Testis (tissue), 3 donors: ENCODE results near the gene DIP2B. TPM values are rescaled to one million over a fixed set of nuclear protein-coding genes. Genes with fewer than 3 reads are reported as not detected.

Experiments
- DNase-seq: peaks from one replicate; pipeline ENCODE4 v3.0.0-alpha.2; 2019
- H3K27ac ChIP-seq, 2 donors: fragments of 200-600 bp; sonication (generic); one replicate each; pipeline ENCODE4 v1.5.1; 2019
- H3K27me3 ChIP-seq: fragments of 200-600 bp; sonication (generic); one replicate; pipeline ENCODE4 v1.5.1; 2019
- H3K36me3 ChIP-seq: fragments of 200-600 bp; sonication (generic); one replicate; pipeline ENCODE4 v1.5.1; 2017; ENCODE audit warnings: low read depth; ENCODE audit errors: missing control alignments
- H3K4me1 ChIP-seq: fragments of 200-600 bp; sonication (generic); one replicate; pipeline ENCODE4 v1.5.1; 2019
- H3K4me3 ChIP-seq, 2 donors: fragments of 200-600 bp; sonication (generic); one replicate each; pipeline ENCODE4 v1.5.1; 2017 to 2019
- H3K9me3 ChIP-seq: fragments of 200-600 bp; sonication (generic); one replicate; pipeline ENCODE4 v1.5.1; 2017
- CTCF ChIP-seq, 3 experiments: fragments of 450-650 bp in 2 of 3; fragments of 200-600 bp in 1 of 3; sonication (generic) in 1 of 3; IDR thresholded peaks; one replicate each; pipeline ENCODE4 v1.5.1; 2016 to 2019; ENCODE audit warnings: antibody characterized with exemption in 3 of 3, mild to moderate bottlenecking in 2 of 3, moderate library complexity in 1 of 3
- POLR2A ChIP-seq: fragments of 450-650 bp; IDR thresholded peaks from one replicate; pipeline ENCODE4 v1.6.1; 2017; ENCODE audit warnings: antibody characterized with exemption, mild to moderate bottlenecking, moderate library complexity
- WGBS, 2 donors: methylation state at CpG; one replicate each; pipeline ENCODE4 v1.1.5; 2018; 5-methylcytosine and 5-hydroxymethylcytosine counted together
- intact Hi-C: fragments of 100-400 bp; cut with DNase I; formaldehyde crosslinking; loops from one replicate; pipeline ENCODE4 v1.15.1; 2023; ENCODE audit warnings: low total_unique reads
- polyA plus RNA-seq: library from polyadenylated mRNA; stranded (reverse); fragments of 350-450 nt; fragmentation: Illumina TruSeq; extraction: RNeasy Lipid Tissue Mini Kit (QIAGEN cat#74804); gene quantifications from one replicate; pipeline ENCODE4 v1.2.3, GENCODE V29; 2014; ENCODE audit warnings: low read depth, low replicate concordance; ENCODE audit not compliant: insufficient read depth
- total RNA-seq, 2 donors: library from RNA; depleted of rRNA; stranded (reverse); fragments of >200 nt; gene quantifications; one replicate each; pipeline ENCODE4 v1.2.3, GENCODE V29; 2016

Gene DIP2B
- total and polyA plus RNA-seq, 3 donors from 2014 or later: 19.1 to 57.1 (median 43.5) TPM

- Histone ChIP-seq H3K4me3 (peak overlapping the region; percentile 89 to 90), H3K27me3 (no peaks in the 10 kb centered on the region), H3K4me1 (peaks cover 21% of the 10 kb centered on the region), H3K9me3 (no peaks in the 10 kb centered on the region), H3K27ac (peak overlapping the region; percentile 97 to 98), H3K36me3 (no peaks in the 10 kb centered on the region)
- intact Hi-C loops: loop anchor here (5.0 kb wide), 1 partner anchor 131 kb away; no protein-coding TSS in a partner anchor
- TF ChIP-seq POLR2A: no peak
- 0% methylated on average over 11 of the region's 11 CpGs for WGBS, 2 donors
- peak; percentile 85 for DNase-seq
Measured at GRCh38 chr12:50505675-50506530, 1.1 kb downstream of the DIP2B start.

GRCh38 chr12:50506753-50507473, 2.1 kb downstream of the DIP2B start:
- H3K36me3 ChIP-seq: no peaks in the 10 kb centered on the region
- peak; percentile 49 for DNase-seq
- H3K27me3 ChIP-seq: no peaks in the 10 kb centered on the region
- no peaks in the 10 kb centered on the region for H3K9me3 ChIP-seq
- peak overlapping the region; percentile 97 to 98 for H3K27ac ChIP-seq
- 21 to 35% methylated on average over 2 of the region's 2 CpGs for WGBS, 2 donors
- H3K4me1 ChIP-seq: peaks cover 21% of the 10 kb centered on the region
- intact Hi-C loops: loop anchor here (5.0 kb wide), 1 partner anchor 130 kb away; no protein-coding TSS in a partner anchor
- no peak for TF ChIP-seq CTCF (IDR thresholded peaks at IDR 0.05)
- TF ChIP-seq POLR2A: no peak
- H3K4me3 ChIP-seq: peak overlapping the region in 1 of 2 donors; percentile 90

- intact Hi-C loops: loop anchor here (5.0 kb wide), 1 partner anchor 130 kb away; no protein-coding TSS in a partner anchor
- Histone ChIP-seq H3K27ac (peak overlapping the region in 1 of 2 donors; percentile 97), H3K36me3 (no peaks in the 10 kb centered on the region), H3K27me3 (no peaks in the 10 kb centered on the region), H3K9me3 (no peaks in the 10 kb centered on the region), H3K4me3 (no peak overlapping the region), H3K4me1 (peaks cover 21% of the 10 kb centered on the region)
- TF ChIP-seq POLR2A (no peak), CTCF (IDR thresholded peaks at IDR 0.05) (no peak)
- DNase-seq: no peak
- 63% methylated on average over 11 of the region's 11 CpGs for WGBS, 2 donors
Measured at GRCh38 chr12:50507474-50507838, 2.7 kb downstream of the DIP2B start.

- Histone ChIP-seq H3K27me3 (no peaks in the 10 kb centered on the region), H3K4me1 (peaks cover 21% of the 10 kb centered on the region), H3K9me3 (no peaks in the 10 kb centered on the region), H3K36me3 (no peaks in the 10 kb centered on the region), H3K27ac (peak overlapping the region in 1 of 2 donors; percentile 97), H3K4me3 (no peak overlapping the region)
- 44 to 53% methylated on average over 2 of the region's 2 CpGs for WGBS, 2 donors
- no peak for DNase-seq
- intact Hi-C loops: loop anchor here (5.0 kb wide), 1 partner anchor 129 kb away; no protein-coding TSS in a partner anchor
- no peak for TF ChIP-seq POLR2A
- no peak for TF ChIP-seq CTCF (IDR thresholded peaks at IDR 0.05)
Measured at GRCh38 chr12:50507930-50508329, 3.1 kb downstream of the DIP2B start.

GRCh38 chr12:50508414-50508813, 3.6 kb downstream of the DIP2B start:
- Histone ChIP-seq H3K27me3 (no peaks in the 10 kb centered on the region), H3K27ac (peak overlapping the region in 1 of 2 donors; percentile 97), H3K4me1 (peaks cover 21% of the 10 kb centered on the region), H3K4me3 (no peak overlapping the region), H3K36me3 (no peaks in the 10 kb centered on the region), H3K9me3 (no peaks in the 10 kb centered on the region)
- no peak for DNase-seq
- TF ChIP-seq POLR2A (no peak), CTCF (IDR thresholded peaks at IDR 0.05) (no peak)
- WGBS, 2 donors: 79 to 83% methylated on average over 6 of the region's 6 CpGs
- intact Hi-C loops: loop anchor here (5.0 kb wide), 1 partner anchor 129 kb away; no protein-coding TSS in a partner anchor
